Mesenchymal stem cell (in vitro differentiated cells and primary cell): Measurements from ENCODE around the gene PITPNB.
A peak's percentile ranks its signal among the peaks of the same experiment; 100 is the strongest.

Experiments used
- DNase-seq: peaks from one replicate; pipeline ENCODE4 v3.0.0-alpha.2; 2013
- H2AFZ ChIP-seq: one replicate; pipeline ENCODE4 v1.6.1; 2013; ENCODE audit warnings: low read depth, mild to moderate bottlenecking, control low read depth, inconsistent platforms, low read length, moderate library complexity
- H2AK5ac ChIP-seq: 2 replicates; pipeline ENCODE4 v1.6.1; 2013; ENCODE audit warnings: low read length, moderate library complexity, mild to moderate bottlenecking, inconsistent platforms; ENCODE audit not compliant: severe bottlenecking
- H2BK120ac ChIP-seq: one replicate; pipeline ENCODE4 v1.6.1; 2013; ENCODE audit warnings: low read depth, mild to moderate bottlenecking, inconsistent platforms, low read length, moderate library complexity
- H2BK12ac ChIP-seq, 2 experiments: one replicate each; pipeline ENCODE4 v1.6.1; 2013; ENCODE audit warnings: inconsistent platforms in 2 of 2, low read length in 2 of 2, mild to moderate bottlenecking in 2 of 2, moderate library complexity in 2 of 2, control low read depth in 1 of 2
- H2BK15ac ChIP-seq: one replicate; pipeline ENCODE4 v1.6.1; 2013; ENCODE audit warnings: mild to moderate bottlenecking, low read depth, inconsistent platforms; ENCODE audit not compliant: poor library complexity, severe bottlenecking
- H2BK5ac ChIP-seq: 2 replicates; pipeline ENCODE4 v1.6.1; 2013; ENCODE audit warnings: low read depth, mild to moderate bottlenecking, low read length, control low read depth, inconsistent platforms; ENCODE audit not compliant: poor library complexity, severe bottlenecking
- H3K14ac ChIP-seq, 2 experiments: one replicate each; pipeline ENCODE4 v1.6.1; 2013; ENCODE audit warnings: inconsistent platforms in 2 of 2, low read length in 2 of 2, control low read depth in 1 of 2, mild to moderate bottlenecking in 1 of 2, moderate library complexity in 1 of 2
- H3K18ac ChIP-seq, 2 experiments: one replicate each; pipeline ENCODE4 v1.6.1; 2013; ENCODE audit warnings: inconsistent platforms in 2 of 2, low read length in 2 of 2, control low read depth in 1 of 2, low read depth in 1 of 2, mild to moderate bottlenecking in 1 of 2
- H3K23ac ChIP-seq, 2 experiments: one replicate each; pipeline ENCODE4 v1.6.1; 2013; ENCODE audit warnings: inconsistent platforms in 2 of 2, low read length in 2 of 2, mild to moderate bottlenecking in 2 of 2, moderate library complexity in 2 of 2, control low read depth in 1 of 2
- H3K27ac ChIP-seq: 2 replicates; pipeline ENCODE4 v1.5.1; 2013; ENCODE audit warnings: mild to moderate bottlenecking, moderate library complexity, low read length, control low read depth, inconsistent platforms; ENCODE audit not compliant: poor library complexity, severe bottlenecking
- H3K27me3 ChIP-seq, 2 experiments: 2 replicates each; pipeline versions ENCODE4 v1.6.1 to v1.7.0; 2013; ENCODE audit warnings: low read length in 2 of 2, mild to moderate bottlenecking in 2 of 2, moderate library complexity in 2 of 2, control low read depth in 1 of 2, inconsistent platforms in 1 of 2; ENCODE audit not compliant: control insufficient read depth in 1 of 2, insufficient read depth in 1 of 2
- H3K36me3 ChIP-seq, 2 experiments: 2 replicates each; pipeline versions ENCODE4 v1.6.1 to v1.7.0; 2013; ENCODE audit warnings: low read length in 2 of 2, control low read depth in 1 of 2, inconsistent platforms in 1 of 2, low read depth in 1 of 2, mild to moderate bottlenecking in 1 of 2; ENCODE audit not compliant: insufficient read depth in 2 of 2, control insufficient read depth in 1 of 2
- H3K4ac ChIP-seq, 2 experiments: one replicate each; pipeline ENCODE4 v1.6.1; 2013; ENCODE audit warnings: inconsistent platforms in 2 of 2, low read length in 2 of 2, mild to moderate bottlenecking in 2 of 2, moderate library complexity in 2 of 2, control low read depth in 1 of 2, low read depth in 1 of 2
- H3K4me1 ChIP-seq: 2 replicates; pipeline ENCODE4 v1.6.1; 2013; ENCODE audit warnings: low read depth, low read length, control low read depth; ENCODE audit not compliant: control insufficient read depth, insufficient read depth
- H3K4me2 ChIP-seq: 2 replicates; pipeline ENCODE4 v1.6.1; 2013; ENCODE audit warnings: low read length, mild to moderate bottlenecking, inconsistent platforms; ENCODE audit not compliant: poor library complexity, severe bottlenecking
- H3K4me3 ChIP-seq, 2 experiments: 2 replicates each; pipeline versions ENCODE4 v1.5.1 to v1.7.0; 2013; ENCODE audit warnings: low read length in 2 of 2, mild to moderate bottlenecking in 2 of 2, control low read depth in 1 of 2, low read depth in 1 of 2; ENCODE audit not compliant: insufficient read depth in 1 of 2
- H3K79me1 ChIP-seq: replicated peaks from 2 replicates; pipeline ENCODE4 v1.6.1; 2013; ENCODE audit warnings: mild to moderate bottlenecking, control low read depth, low read length, inconsistent platforms; ENCODE audit not compliant: poor library complexity, severe bottlenecking
- H3K9ac ChIP-seq: 2 replicates; pipeline ENCODE4 v1.7.0; 2013; ENCODE audit warnings: mild to moderate bottlenecking, low read length, moderate library complexity
- H3K9me3 ChIP-seq: 2 replicates; pipeline ENCODE4 v1.7.0; 2013; ENCODE audit warnings: mild to moderate bottlenecking, low read length; ENCODE audit not compliant: control insufficient read depth
- H4K8ac ChIP-seq: one replicate; pipeline ENCODE4 v1.6.1; 2013; ENCODE audit warnings: inconsistent platforms, mild to moderate bottlenecking, low read length, moderate library complexity
- H4K91ac ChIP-seq: one replicate; pipeline ENCODE4 v1.6.1; 2013; ENCODE audit warnings: mild to moderate bottlenecking, low read length, inconsistent platforms
- WGBS: methylation state at CpG from one replicate; pipeline ENCODE4 v1.1.7; 2013; ENCODE audit warnings: mixed read lengths; 5-methylcytosine and 5-hydroxymethylcytosine counted together

Gene PITPNB

DNA sequence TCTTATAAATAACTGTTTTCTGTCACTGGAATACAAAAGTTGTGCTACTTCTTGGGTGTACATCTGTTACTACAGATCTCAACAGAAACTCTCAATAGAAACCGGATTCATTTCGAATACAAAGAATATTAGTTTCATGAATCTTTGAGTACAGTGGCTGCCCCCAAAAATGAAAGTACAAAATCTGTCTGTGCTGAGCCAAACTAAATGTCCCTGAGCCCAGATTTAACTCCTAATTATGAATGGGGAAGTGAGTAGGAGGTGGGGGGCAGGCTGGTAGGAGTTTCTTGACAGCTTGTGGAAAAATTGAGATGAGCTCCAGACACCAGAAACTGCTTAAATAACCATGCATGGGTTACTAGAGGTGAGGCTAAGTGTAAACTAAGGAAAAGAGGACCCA is 41.6 kb downstream of the PITPNB start:
- Histone ChIP-seq H2BK12ac (no peak overlapping the region), H2AK5ac (no peak overlapping the region), H3K79me1 (peaks cover 19% of the 10 kb centered on the region), H3K4me3 (no peak overlapping the region), H2BK120ac (no peak overlapping the region), H3K23ac (no peak overlapping the region), H3K27ac (no peak overlapping the region), H3K4me1 (peaks cover 1% of the 10 kb centered on the region), H4K8ac (no peak overlapping the region), H2BK5ac (no peak overlapping the region), H2AFZ (no peak overlapping the region), H3K36me3 (peaks cover 3 to 17% of the 10 kb centered on the region in 2 experiments), H3K27me3 (no peaks in the 10 kb centered on the region), H3K9me3 (no peaks in the 10 kb centered on the region), H3K18ac (no peak overlapping the region), H3K4ac (no peak overlapping the region), H3K9ac (peak overlapping the region; percentile 37), H3K4me2 (no peak overlapping the region), H4K91ac (no peak overlapping the region), H3K14ac (no peak overlapping the region), H2BK15ac (no peak overlapping the region)
- 75% methylated on average over 1 of the region's 2 CpGs for WGBS
- no peak for DNase-seq

GRCh38 chr22:27876684-27877083 is 42.4 kb downstream of the PITPNB start:
- H3K36me3 ChIP-seq, result peaks cover 9 to 25% of the 10 kb centered on the region in 2 experiments
- H3K27ac ChIP-seq, result no peak overlapping the region
- no peak overlapping the region for H2BK5ac ChIP-seq
- no peak overlapping the region for H4K91ac ChIP-seq
- no peak overlapping the region for H3K4ac ChIP-seq
- H2BK12ac ChIP-seq, result no peak overlapping the region
- no peak overlapping the region for H2AK5ac ChIP-seq
- 67% methylated on average over 1 of the region's 1 CpG for WGBS
- no peaks in the 10 kb centered on the region for H3K9me3 ChIP-seq
- H3K18ac ChIP-seq, result no peak overlapping the region
- no peaks in the 10 kb centered on the region for H3K27me3 ChIP-seq
- H2BK15ac ChIP-seq, result no peak overlapping the region
- no peak overlapping the region for H2BK120ac ChIP-seq
- DNase-seq, result peak; percentile 44
- H2AFZ ChIP-seq, result no peak overlapping the region
- no peak overlapping the region for H3K9ac ChIP-seq
- H3K4me3 ChIP-seq, result no peak overlapping the region
- peaks cover 18% of the 10 kb centered on the region for H3K79me1 ChIP-seq
- H3K23ac ChIP-seq, result no peak overlapping the region
- no peak overlapping the region for H3K14ac ChIP-seq
- H4K8ac ChIP-seq, result no peak overlapping the region
- no peak overlapping the region for H3K4me2 ChIP-seq
- H3K4me1 ChIP-seq, result peaks cover 1% of the 10 kb centered on the region

GRCh38 chr22:27875951-27876350 is 43.1 kb downstream of the PITPNB start:
- H3K14ac ChIP-seq, result no peak overlapping the region
- H3K9me3 ChIP-seq, result no peaks in the 10 kb centered on the region
- WGBS, result 96% methylated on average over 1 of the region's 2 CpGs
- H3K4me3 ChIP-seq, result no peak overlapping the region
- no peak overlapping the region for H3K18ac ChIP-seq
- no peak overlapping the region for H3K27ac ChIP-seq
- H2BK12ac ChIP-seq, result no peak overlapping the region
- H3K4me2 ChIP-seq, result no peak overlapping the region
- H4K91ac ChIP-seq, result no peak overlapping the region
- H2AFZ ChIP-seq, result no peak overlapping the region
- no peak overlapping the region for H4K8ac ChIP-seq
- H2BK15ac ChIP-seq, result no peak overlapping the region
- no peak overlapping the region for H3K9ac ChIP-seq
- H3K79me1 ChIP-seq, result peaks cover 16% of the 10 kb centered on the region
- no peak overlapping the region for H3K23ac ChIP-seq
- H3K27me3 ChIP-seq, result no peaks in the 10 kb centered on the region
- peaks cover 9 to 32% of the 10 kb centered on the region in 2 experiments for H3K36me3 ChIP-seq
- H3K4me1 ChIP-seq, result peaks cover 1% of the 10 kb centered on the region
- H2AK5ac ChIP-seq, result peak overlapping the region; percentile 12
- no peak overlapping the region for H2BK120ac ChIP-seq
- no peak overlapping the region for H2BK5ac ChIP-seq
- no peak for DNase-seq
- H3K4ac ChIP-seq, result no peak overlapping the region

- H3K27me3 ChIP-seq, result no peaks in the 10 kb centered on the region
- H2AFZ ChIP-seq, result no peak overlapping the region
- H2BK120ac ChIP-seq, result no peak overlapping the region
- H2AK5ac ChIP-seq, result no peak overlapping the region
- H3K4me2 ChIP-seq, result no peak overlapping the region
- no peak overlapping the region for H2BK12ac ChIP-seq
- H3K36me3 ChIP-seq, result peaks cover 9 to 44% of the 10 kb centered on the region in 2 experiments
- H3K18ac ChIP-seq, result no peak overlapping the region
- no peak overlapping the region for H2BK15ac ChIP-seq
- DNase-seq, result no peak
- H3K9ac ChIP-seq, result no peak overlapping the region
- no peak overlapping the region for H4K91ac ChIP-seq
- H3K23ac ChIP-seq, result no peak overlapping the region
- WGBS, result 92% methylated on average over 2 of the region's 3 CpGs
- no peak overlapping the region for H3K4ac ChIP-seq
- H3K9me3 ChIP-seq, result no peaks in the 10 kb centered on the region
- H4K8ac ChIP-seq, result no peak overlapping the region
- H3K79me1 ChIP-seq, result peaks cover 16% of the 10 kb centered on the region
- H3K4me1 ChIP-seq, result peaks cover 1% of the 10 kb centered on the region
- H3K14ac ChIP-seq, result no peak overlapping the region
- H3K27ac ChIP-seq, result no peak overlapping the region
- no peak overlapping the region for H2BK5ac ChIP-seq
- H3K4me3 ChIP-seq, result no peak overlapping the region
These were observed 44.3 kb downstream of the PITPNB start for GRCh38 chr22:27874764-27875163.
